HG03575 (cell line): Measurements from ENCODE around the gene PMEL.

ENCODE experiments used
- ATAC-seq: cut with Tn5 transposase; IDR thresholded peaks from one replicate; pipeline ENCODE4 v1.9.1; 2021; ENCODE audit not compliant: unreplicated experiment, insufficient number of reproducible peaks, low FRiP score; ENCODE audit errors: extremely low read depth

Gene PMEL

GRCh38 chr12:55955800-55956508 is 9.9 kb downstream of the PMEL start:
- ATAC-seq: no peak

- no peak for ATAC-seq
These were observed 10.5 kb downstream of the PMEL start for GRCh38 chr12:55955344-55955743.

GRCh38 chr12:55946553-55946952 is 19.3 kb downstream of the PMEL start:
- no peak for ATAC-seq

- ATAC-seq: no peak
These were observed 23.2 kb downstream of the PMEL start for GRCh38 chr12:55942577-55943136.

- ATAC-seq: no peak
These were observed 23.8 kb downstream of the PMEL start for GRCh38 chr12:55942055-55942454.

- ATAC-seq: peak; percentile 83
These were observed 25.6 kb downstream of the PMEL start for GRCh38 chr12:55940065-55940732.

GRCh38 chr12:55938826-55939501 is 26.9 kb downstream of the PMEL start:
- ATAC-seq: no peak

- no peak for ATAC-seq
These were observed 27.9 kb downstream of the PMEL start for GRCh38 chr12:55937981-55938380.

- ATAC-seq: no peak
These were observed 30.1 kb downstream of the PMEL start for GRCh38 chr12:55935738-55936151.

GRCh38 chr12:55934773-55935172 is 31.1 kb downstream of the PMEL start:
- ATAC-seq: no peak

- ATAC-seq: no peak
These were observed 31.8 kb downstream of the PMEL start for GRCh38 chr12:55933799-55934742.

- ATAC-seq: no peak
These were observed 32.6 kb downstream of the PMEL start for GRCh38 chr12:55933169-55933798.

- no peak for ATAC-seq
These were observed 33.3 kb downstream of the PMEL start for GRCh38 chr12:55932551-55932910.

GRCh38 chr12:55931780-55932550 is 33.9 kb downstream of the PMEL start:
- ATAC-seq: no peak

GRCh38 chr12:55931317-55931779 is 34.5 kb downstream of the PMEL start:
- ATAC-seq: no peak

- ATAC-seq: no peak
These were observed 35.0 kb downstream of the PMEL start, which contains the start of gene DGKA for GRCh38 chr12:55930771-55931316. DGKA (plus strand) TSS chr12:55931162; CDS start chr12:55936504, 5,342 bp downstream.

GRCh38 chr12:55929306-55929791 is 36.5 kb downstream of the PMEL start:
- ATAC-seq: peak; percentile 31
